DMS 273 (cell line): ENCODE results near the gene PVALEF.

Experiments used
- DNase-seq: peaks from one replicate; lab custom pipeline; 2025; ENCODE audit not compliant: unreplicated experiment; lab: John Stamatoyannopoulos, UW

The PVALEF gene

DNA sequence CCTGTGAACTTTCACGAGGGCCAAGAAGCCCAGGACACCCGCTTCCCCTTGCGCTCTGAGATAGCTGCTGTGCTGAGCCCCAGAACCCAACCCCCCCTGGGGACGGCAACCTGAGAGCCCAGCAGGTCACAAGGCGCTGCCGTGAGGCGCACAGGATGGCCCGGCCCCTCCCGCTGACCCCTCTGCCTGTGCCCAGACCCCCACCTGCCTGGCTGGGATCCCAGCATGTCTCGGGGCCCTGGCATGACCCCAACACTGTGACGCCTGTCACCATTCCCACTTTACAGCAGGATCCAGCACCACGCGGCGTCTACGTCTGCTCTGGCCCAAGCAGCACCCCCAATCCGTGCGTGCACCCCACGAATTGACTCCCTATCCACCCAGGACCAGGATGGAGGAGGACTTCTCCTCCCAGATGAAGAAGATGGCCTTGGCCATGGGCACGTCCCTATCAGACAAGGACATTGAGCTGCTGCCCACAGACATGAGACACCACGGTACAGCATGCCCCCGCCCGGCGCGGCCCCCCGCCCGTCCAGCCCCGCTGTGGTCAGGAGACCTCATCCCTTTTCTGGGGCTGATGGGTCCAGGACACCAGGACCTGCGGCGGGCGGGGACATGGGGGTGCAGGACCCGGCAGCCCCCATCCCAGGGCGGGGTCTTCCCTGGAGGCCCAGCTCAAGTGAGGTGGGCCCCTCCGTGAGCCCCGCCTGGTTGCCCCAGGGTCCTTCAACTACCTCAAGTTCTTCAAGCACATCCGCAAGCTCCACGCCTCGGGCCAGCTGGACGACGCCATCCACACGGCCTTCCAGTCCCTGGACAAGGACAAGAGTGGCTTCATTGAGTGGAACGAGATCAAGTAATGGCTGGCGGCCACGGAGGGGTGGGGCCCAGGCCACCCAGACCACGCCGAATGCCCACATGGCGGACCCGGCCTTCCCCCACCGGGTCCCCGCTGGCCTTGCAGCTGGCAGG, 15.8 kb downstream of the PVALEF start:
- DNase-seq: no peak

DNA sequence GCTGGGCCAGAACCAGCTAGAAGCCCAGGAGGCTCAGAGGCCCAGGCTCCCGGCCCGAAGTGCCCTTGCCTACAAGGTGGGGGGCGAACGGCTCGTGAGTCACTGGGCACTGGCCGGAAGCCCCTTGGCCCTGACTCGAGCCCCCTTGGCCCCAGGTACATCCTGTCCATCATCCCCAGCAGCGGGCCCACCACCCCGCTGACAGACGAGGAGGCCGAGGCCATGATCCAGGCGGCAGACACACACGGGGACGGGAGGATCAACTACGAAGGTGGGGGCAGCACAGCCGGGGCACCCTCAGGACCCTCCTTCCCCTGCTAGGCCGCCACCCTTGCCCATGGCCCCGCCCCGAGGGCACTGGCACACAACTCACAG, 16.5 kb downstream of the PVALEF start:
- no peak for DNase-seq

DNA sequence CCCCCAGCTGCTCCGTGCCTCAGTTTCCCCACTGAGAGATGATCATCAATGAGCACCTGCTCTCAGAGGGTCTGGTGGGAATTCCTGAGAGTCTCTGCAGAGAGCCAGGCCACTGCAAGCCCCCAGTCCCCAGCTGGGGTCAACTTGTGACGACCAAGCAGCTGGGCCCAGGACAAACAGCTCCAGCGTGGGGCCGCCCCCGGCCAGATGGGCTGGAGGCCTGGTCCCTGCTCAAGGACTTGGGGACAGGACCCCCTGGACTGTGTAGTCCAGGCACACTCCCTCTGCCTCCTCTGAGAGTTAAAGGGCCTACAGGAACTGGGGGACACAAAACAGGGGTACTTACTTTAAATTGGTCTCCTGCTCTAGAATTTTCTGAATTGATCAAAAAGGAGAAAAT, 17.3 kb downstream of the PVALEF start:
- DNase-seq: no peak

DNA sequence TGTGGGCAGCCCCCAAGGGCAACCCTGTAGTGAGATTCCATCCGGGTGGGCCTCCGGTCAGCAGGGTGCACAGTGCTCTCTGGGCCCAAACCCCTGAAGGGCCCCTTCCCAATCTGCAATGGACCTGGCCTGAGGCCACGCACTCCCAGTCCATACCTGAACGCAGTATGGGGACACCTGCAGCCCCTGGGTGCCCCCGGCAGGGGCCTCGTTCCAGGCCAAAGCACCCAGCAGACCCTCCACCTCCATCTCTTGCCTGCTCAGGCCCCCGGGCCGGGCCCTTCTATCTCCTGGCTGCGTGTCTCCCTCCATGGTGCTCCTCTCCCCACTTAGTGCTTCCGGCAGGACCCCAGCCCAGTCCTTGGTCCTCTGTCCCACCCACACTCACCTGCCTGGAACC, 18.0 kb downstream of the PVALEF start:
- no peak for DNase-seq

DNA sequence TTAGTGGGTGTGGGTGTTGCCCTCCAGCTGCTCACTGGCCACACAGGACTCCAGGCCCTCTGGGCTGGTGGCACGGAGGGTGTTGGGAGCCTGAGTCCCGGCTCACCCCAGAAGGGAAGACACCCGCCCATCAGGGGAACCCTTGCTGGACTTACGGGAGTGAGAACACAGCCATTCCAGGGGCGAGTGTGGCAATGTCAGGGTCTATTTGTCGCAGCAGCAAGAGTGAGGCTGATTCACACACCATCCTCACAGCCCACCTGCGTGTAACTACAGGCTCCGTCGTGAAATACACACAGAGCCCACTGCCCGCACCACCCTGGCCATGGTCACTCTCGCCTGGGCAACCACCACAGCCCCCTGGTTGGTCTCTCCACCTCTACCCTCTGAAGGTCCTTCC, 18.5 kb downstream of the PVALEF start:
- DNase-seq: no peak

DNA sequence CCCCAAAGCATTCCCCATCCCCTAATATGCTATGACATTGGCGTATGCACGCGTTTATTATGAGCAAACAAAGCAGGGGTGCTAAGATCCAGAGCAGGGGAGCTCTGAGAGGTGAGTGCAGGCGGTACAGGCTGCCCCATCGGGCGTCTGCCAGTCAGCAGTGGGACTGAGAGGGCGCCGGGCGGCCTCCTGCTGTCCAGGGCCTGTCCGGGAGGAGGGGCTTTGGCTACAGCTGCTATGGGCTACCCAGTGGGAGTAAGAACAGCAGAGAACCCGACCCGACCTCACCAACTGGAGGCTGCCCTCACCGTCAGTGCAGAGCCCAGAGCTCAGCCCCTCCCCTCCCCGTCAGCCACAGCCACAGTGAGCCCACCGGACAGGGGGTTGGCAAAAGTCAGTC, 19.2 kb downstream of the PVALEF start:
- DNase-seq: peak; percentile 41

DNA sequence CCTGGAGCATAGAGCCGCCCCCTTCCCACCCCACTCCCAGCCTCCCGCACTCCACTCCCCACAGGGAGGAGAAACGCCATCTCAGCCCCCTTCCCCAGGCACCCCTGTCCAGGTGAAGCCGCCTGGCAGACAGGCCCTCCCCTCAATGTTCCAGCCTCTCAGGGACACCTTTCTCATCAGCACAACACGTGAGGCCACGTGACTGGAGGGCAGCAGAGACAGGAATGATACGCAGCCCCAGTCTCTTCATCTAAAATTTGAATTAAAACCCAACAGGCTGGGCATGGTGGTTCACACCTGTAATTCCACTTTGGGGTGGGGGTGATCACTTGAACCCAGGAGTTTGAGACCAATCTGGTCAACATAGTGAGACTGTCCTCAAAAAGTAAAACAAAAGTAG, 20.9 kb downstream of the PVALEF start:
- no peak for DNase-seq

DNA sequence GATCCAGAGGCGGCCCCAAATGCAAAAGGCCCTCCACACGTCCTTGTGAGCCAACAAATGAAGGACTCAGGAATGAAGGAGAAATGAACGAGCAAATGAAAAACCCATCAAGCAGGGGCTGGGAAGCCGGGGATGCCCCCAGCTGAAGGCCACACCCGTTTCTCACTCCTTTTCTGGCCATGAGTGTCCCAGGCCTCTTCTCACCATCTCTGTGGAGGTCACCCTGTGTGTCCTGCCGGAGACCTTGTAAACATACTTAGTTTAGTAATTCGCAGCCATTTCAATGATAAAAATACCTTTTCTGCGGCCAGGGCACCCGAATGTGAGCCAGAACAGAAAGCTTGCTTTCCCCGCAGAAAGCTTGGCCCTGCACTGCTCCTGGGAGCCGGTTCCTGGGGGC, 21.8 kb downstream of the PVALEF start:
- DNase-seq: no peak

DNA sequence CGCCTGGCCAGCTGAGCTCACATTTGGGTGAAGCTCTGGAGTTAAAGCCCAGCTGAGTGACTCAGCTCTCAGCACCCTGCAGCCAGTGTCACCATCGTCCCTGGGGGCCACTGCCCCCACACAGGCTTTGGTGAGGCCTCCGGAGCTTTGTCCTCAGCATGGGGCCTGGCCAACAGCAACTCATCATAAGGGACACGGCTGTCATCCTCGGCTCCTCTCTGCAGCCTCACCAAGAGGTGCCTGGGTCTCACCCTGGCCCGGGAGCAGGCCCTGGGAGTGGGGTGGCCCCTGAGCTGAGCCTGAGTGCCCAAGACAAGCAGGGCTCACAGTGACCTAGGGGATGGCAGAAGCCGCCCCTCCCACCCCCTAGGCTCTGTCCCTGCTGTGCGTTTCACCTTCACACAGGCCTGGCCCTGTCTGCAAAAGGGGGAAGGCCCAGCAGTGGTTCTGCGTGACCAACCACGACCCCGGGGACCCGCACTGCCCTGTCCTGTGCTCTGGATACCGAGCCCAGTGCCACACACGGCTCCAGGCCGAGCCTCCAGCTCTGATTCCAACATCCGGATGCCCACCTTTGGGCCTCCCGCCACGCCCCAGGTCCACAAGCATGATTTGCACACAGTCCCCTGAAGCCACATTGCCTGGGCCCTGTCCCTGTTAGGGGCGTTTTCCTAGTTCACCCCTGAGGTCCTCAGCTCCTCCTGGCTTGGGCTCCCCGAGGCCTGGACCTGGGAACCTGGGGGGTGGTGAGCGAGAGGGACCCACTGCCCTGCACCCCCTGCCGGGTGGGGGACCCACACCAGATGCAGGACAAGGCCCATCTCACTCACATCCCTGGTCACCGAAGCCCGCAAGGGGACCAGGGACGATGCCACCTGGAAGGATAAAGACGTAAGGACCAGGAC, 22.5 kb downstream of the PVALEF start:
- DNase-seq: no peak

DNA sequence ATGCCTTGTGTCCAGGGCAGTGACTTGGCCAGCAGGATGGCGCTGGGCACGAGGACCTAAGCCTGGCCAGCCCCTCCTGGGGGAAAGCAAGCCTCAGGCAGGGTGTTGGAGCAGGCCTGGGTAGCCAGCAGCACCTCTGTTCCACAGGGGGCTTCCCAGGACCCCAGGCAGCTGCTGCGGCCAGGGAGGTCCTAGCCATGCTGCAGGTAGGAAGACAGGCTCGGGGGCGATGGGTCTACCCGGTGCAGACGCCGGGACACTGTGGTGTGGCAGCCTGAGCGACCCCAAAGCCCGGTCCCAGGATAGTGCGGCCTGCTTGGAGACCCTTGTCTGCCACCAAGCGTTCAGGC, 23.2 kb downstream of the PVALEF start:
- no peak for DNase-seq

DNA sequence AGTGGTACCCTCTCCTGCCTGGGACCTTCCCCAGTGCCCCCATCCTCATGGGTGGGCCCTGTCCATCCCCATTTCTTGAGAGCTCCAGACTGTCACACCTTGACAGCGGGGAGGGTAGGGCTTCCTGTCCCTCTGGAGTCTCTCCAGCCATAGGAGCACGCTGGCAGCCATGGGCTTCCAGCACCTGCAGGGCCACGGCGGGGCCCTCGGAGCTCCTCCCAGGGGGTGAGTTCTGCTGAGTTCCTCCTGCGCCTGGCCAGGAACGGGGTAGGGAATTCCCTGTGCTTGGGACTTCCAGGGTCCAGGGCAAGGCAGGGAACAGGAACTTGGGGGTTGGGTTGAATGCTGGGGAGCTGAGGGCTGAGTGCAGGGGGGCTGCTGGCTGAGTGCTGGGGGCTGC, 23.7 kb downstream of the PVALEF start:
- no peak for DNase-seq

DNA sequence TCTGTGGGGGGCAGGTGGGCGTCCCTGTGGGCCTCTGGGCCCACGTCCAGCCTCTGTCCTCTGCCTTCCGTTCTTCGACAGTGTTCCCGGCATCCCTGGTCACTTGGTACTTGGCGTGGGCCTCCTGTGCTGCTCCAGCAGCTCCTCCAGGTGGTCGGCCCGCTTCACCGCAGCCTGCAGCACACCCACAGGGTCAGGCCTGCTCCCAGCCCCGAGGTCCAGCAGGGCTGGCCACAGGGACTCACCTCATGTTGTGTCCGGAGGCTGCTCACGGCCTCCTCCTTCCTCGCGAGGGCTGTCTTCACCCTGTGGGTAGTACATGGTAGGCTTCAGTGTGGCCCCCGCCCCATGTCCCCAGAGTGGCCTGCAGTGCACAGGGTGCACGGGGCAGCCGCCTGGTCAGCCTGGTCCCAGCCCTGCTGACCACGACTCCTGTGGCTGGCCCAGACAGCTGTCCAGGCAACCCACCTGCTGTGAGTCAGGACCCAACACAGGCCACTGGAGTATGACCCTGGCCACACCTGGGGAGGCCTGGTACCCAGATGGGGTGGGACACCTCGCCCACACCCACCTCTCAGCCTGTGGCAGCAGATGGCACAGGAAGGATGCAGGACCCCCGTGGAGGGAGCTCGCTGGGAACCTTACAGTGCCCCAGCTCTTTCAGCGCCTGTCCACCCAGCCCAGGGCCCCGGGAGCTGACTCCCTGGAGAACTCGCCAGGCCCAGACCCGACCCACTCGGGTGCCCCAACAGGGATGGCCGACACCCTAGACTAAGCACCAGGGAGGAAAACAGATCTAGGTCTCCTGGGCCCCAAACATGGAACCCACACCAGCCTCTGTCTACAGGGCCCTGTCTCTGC, 24.6 kb downstream of the PVALEF start:
- DNase-seq: peak; percentile 36

DNA sequence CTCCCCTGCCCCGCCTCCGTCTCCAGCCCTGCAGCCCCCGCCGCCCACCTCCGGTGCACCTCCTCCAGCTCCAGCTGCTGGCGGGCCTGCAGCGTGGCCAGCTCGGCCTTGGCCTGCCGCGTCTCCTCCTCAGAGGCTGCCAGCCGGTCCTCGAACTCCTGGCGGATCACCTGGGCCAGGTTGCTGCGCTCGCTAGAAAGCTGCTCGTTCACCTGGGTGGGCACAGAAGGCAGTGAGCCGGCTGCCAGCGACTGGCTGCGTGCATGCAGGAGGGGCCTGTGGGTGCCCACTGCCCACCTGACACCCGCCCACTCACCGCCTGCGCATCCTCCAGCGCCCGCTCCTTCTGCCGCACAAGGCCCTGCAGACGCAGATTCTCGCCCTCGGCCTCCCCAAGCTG, 25.3 kb downstream of the PVALEF start:
- DNase-seq: no peak

DNA sequence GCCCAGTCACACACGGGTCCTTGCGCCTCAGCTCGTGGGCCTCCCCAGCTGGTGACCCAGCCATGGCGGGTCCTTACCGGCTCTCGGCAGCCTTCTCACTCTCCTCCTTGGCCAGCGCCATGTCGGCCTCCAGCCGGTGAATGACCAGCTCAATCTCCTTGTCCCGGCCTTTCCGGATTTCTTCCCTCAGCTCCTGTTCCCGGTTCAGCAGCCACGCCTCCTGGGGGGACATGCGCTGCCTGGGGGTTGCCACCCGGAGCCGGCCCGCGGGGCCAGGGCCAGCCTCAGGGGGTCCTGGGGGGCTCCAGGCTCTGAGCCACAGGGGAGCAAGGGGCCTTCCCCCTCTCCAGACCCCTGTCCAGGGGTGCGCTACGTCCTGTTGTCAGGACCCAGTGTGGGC, 25.8 kb downstream of the PVALEF start:
- DNase-seq: no peak

DNA sequence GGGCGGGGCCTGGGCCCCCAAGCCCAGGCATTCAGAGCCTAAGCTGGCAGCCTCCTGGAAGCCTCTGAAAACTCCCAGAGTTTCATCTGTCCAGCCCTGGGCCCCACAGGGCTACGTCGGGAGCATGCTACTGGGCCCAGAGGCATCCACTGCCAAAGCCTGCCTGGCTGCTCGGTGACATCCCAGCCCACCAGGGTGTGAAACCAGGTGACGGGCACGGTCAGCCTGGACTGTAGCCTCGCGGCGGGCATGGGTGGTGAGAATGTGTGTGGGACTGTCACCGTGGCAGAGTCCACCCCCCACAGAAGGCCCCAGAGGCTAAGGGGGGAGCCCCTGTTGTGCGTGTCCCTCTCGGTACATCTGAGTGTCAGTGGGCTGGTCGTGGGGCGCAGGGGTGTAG, 26.3 kb downstream of the PVALEF start:
- DNase-seq: no peak

DNA sequence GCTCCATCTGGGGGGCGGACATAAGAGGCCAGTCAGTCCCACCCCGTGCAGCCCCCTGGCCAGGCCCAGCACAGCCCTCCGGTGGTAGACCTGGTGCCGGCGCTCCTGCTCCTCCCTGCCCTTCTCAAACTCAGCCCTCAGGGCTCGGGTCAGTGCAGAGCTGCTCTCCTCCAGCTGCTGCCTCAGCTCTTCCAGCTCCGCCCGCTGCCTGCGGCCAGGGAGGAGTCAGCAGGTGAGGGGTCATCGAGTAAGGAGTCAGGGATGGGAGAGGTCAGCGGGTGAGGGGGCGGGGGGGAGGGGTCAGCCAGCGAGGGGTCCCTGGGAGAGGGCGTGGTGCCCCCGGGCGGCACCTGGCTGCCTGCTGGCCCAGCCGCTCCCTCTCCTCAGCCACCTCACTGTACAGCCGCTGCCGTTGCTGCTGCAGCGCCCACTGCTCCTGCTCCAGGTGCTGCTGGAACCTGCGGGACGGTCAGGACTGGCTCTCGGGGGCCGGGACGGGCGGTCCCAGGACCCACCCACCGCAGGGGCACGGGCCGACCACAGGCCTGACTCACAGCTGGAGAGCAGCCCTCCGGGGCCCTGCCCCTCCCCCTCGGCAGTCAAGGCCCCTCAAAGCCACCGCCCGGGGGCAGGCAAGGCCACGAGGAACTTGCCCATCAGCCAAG, 27.2 kb downstream of the PVALEF start:
- no peak for DNase-seq

DNA sequence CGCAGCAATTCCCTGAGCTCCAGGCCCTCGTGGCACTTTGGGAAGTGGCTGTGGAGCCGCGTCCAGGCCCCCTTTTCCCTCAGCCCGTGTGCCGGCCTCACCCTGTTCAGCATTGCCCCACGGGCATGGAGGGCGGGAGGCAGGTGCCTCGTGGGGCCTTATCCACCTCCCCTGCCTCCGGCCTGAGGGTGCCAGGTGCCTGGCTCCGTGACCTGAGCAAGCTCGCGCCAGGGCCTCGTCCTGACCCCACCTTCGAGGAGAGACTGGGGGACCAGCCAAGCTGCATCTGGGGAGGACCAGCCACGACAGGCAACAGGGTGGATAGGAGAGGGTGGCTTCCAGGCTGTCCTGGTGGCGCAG, 27.7 kb downstream of the PVALEF start:
- DNase-seq: no peak

DNA sequence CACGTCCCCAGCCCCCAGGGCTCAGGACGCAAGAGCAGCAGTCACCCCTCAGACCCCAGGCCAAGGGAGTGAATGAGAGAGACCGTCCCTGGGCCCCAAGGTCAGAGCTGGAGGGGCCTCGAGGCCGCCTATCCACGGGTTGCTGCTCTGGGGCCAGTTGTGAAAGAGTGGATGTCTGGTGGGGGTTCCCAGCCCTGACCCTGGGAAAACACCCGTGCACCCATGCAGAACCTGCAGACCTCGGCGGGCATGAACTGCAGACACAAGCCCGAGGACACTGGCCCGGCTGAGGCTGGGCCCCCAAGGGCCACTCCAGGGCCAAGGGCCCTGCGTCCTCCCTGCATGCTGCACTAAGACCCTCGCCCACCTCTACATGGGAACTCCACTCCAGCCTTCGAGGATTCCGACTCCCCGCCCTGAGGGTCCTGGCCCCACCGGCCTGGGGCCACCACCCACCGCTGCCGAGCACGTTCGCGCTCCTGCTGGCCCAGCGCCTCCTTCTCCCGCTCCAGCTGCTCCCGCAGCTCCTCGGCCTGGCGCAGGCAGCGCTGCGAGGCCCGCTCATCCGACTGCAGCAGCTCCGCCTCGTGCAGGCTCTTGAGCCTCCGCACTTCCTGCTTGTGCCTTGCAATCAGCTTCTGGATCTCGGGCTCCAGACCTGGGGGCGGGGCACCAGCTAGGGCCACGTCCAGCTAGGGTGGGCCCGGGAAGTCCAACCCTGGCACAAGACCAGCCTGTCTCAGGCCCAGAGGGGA, 28.3 kb downstream of the PVALEF start:
- no peak for DNase-seq

DNA sequence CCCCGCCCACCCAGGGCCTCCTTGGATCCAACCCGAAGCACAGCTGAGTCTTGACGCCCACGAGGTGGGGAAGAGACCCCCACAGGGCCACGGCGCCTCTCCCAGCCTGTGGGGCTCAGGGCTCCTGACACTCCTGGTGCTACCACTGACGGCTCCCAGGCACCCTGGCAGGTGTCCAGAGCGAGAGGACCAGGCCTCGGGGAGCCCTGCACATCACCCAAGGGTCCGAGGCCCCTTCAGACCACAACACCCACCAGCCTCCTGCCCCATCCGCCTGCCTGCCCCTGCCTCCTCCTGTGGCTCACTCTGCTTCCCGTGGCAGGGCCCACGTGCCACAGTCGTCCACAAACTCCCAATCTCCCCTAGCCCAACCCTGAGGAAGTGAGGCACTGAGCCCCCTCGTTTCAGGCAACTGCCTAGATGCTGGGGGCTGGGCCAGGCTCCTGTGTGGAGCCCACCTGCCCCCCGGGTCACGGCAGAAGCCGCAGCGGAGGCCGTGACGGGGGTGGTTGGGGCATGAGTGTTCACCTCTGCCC, 29.0 kb downstream of the PVALEF start:
- DNase-seq: no peak
